Esophagus muscularis mucosa (tissue), 4 donors: ENCODE results near the gene PCBD2. TPM values are rescaled to one million over a fixed set of nuclear protein-coding genes. Genes with fewer than 3 reads are reported as not detected.

Experiments
- DNase-seq: peaks from one replicate; pipeline ENCODE4 v3.0.0-alpha.2; 2017; ENCODE audit errors: extremely low spot score
- H3K27ac ChIP-seq, 4 donors: fragments of 200-600 bp; sonication (generic); replicated peaks in 1 of 4; 1 replicate in 3 of 4; 2 replicates in 1 of 4; pipeline ENCODE4 v1.5.1; 2016 to 2019; ENCODE audit warnings: mild to moderate bottlenecking in 1 of 4
- H3K27me3 ChIP-seq, 4 donors: fragments of 200-600 bp; sonication (generic); one replicate each; pipeline versions ENCODE4 v1.5.1 to v1.6.0; 2016 to 2019
- H3K36me3 ChIP-seq, 4 donors: fragments of 200-600 bp; sonication (generic); one replicate each; pipeline ENCODE4 v1.5.1; 2016 to 2019
- H3K4me1 ChIP-seq, 4 donors: fragments of 200-600 bp; sonication (generic); one replicate each; pipeline ENCODE4 v1.5.1; 2016 to 2019
- H3K4me3 ChIP-seq, 4 donors: fragments of 200-600 bp; sonication (generic); 1 replicate in 2 of 4; 2 replicates in 2 of 4; pipeline ENCODE4 v1.5.1; 2016 to 2019; ENCODE audit warnings: mild to moderate bottlenecking in 4 of 4, moderate library complexity in 1 of 4
- H3K9me3 ChIP-seq, 4 donors: fragments of 200-600 bp; sonication (generic); 1 replicate in 3 of 4; 2 replicates in 1 of 4; pipeline ENCODE4 v1.5.1; 2016 to 2019
- EP300 ChIP-seq: sonication (generic); formaldehyde crosslinking; IDR thresholded peaks from one replicate; pipeline ENCODE4 v1.6.1; 2017; ENCODE audit warnings: antibody characterized with exemption
- POLR2A ChIP-seq: fragments of 450-650 bp; IDR thresholded peaks from one replicate; pipeline ENCODE4 v1.6.1; 2017; ENCODE audit warnings: antibody characterized with exemption, moderate library complexity, mild to moderate bottlenecking, low read depth
- POLR2AphosphoS5 ChIP-seq, 2 donors: sonication (generic); formaldehyde crosslinking; IDR thresholded peaks; one replicate each; pipeline ENCODE4 v1.6.1; 2017; ENCODE audit warnings: antibody characterized with exemption in 2 of 2
- WGBS: methylation state at CpG from one replicate; pipeline ENCODE4 v1.1.5; 2018; 5-methylcytosine and 5-hydroxymethylcytosine counted together
- intact Hi-C: fragments of 100-400 bp; cut with DNase I; formaldehyde crosslinking; loops from one replicate; pipeline ENCODE4 v1.15.1; 2023
- total RNA-seq, 4 donors: library from RNA; depleted of rRNA; stranded (reverse); fragments of >200 nt; gene quantifications; one replicate each; pipeline versions ENCODE4 v1.1.0 to v1.2.1, GENCODE V29; 2016
- TF ChIP-seq, protein P1 (sequence below), 3 experiments: fragments of 200-600 bp in 2 of 3; fragments of 450-650 bp in 1 of 3; sonication (generic) in 2 of 3; IDR thresholded peaks; one replicate each; pipeline ENCODE4 v1.5.1; 2017 to 2019; ENCODE audit warnings: antibody characterized with exemption in 3 of 3, mild to moderate bottlenecking in 2 of 3, moderate library complexity in 1 of 3

PCBD2 gene
- total RNA-seq, 4 donors from 2014 or later = 6.8 to 11.6 (median 10.4) TPM

DNA sequence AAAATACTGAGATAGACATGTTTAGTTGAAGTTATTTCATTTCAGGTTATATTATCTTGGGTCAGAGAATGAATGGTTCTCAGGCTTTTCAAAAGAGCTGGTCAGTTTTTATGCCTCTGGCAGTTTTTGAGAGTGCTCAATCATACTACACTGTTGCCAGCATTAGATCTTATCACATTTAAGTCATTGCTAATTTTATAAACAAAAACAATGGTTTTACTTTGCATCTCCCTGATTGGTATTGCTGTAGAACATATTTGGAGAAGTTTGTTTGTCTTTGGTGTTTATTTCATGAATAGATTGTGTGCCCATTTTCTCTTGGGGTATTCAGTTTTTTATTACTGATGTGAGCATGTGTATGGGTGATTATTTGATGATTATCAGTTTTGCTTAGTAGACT, 64.2 kb downstream of the PCBD2 start:
- Histone ChIP-seq H3K4me1 (no peaks in the 10 kb centered on the region), H3K4me3 (no peak overlapping the region), H3K36me3 (peaks cover 0 to 40% (median under 1%) of the 10 kb centered on the region in 4 donors), H3K27me3 (no peaks in the 10 kb centered on the region), H3K9me3 (no peaks in the 10 kb centered on the region), H3K27ac (no peak overlapping the region)
- intact Hi-C loops = no loop called here
- DNase-seq = no peak
- no peak for TF ChIP-seq POLR2AphosphoS5 (IDR thresholded peaks at IDR 0.05)

DNA sequence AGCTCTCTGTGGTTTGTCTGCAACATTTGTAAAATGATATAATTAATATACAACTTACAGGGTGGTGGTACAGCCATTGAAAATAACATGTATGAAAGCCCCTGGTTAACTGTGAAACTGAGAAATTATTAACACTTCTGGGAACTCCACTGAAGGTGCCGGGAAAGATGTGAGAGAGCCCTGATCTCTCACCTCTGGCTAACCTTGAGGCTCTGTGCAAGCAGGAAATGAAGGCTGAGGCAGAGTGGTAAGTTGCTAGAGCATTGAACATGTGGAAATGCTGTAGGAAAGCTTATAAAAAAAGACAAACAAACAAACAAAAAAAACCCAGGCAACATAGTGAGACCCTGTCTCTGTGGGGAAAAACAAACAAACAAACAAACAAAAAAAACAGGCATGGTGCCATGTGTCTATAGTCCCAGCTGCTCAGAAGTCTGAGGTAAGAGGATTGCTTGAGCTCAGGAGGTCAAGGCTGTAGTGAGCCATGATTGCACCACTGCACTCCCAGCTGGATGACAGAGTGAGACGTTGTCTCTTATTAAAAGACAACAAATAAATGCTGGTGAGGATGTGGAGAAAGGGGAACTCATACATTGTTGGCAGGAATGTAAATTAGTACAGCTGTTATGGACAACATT, 70.3 kb downstream of the PCBD2 start:
- no peak for TF ChIP-seq POLR2A
- TF ChIP-seq POLR2AphosphoS5 (IDR thresholded peaks at IDR 0.05) = no peak
- no peak for TF ChIP-seq EP300
- TF ChIP-seq, protein P1, sequence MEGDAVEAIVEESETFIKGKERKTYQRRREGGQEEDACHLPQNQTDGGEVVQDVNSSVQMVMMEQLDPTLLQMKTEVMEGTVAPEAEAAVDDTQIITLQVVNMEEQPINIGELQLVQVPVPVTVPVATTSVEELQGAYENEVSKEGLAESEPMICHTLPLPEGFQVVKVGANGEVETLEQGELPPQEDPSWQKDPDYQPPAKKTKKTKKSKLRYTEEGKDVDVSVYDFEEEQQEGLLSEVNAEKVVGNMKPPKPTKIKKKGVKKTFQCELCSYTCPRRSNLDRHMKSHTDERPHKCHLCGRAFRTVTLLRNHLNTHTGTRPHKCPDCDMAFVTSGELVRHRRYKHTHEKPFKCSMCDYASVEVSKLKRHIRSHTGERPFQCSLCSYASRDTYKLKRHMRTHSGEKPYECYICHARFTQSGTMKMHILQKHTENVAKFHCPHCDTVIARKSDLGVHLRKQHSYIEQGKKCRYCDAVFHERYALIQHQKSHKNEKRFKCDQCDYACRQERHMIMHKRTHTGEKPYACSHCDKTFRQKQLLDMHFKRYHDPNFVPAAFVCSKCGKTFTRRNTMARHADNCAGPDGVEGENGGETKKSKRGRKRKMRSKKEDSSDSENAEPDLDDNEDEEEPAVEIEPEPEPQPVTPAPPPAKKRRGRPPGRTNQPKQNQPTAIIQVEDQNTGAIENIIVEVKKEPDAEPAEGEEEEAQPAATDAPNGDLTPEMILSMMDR (IDR thresholded peaks at IDR 0.05) = no peak
- H3K27ac ChIP-seq = no peak overlapping the region
- no peaks in the 10 kb centered on the region for H3K27me3 ChIP-seq
- no peak overlapping the region for H3K4me3 ChIP-seq
- WGBS = 78% methylated on average over 2 of the region's 2 CpGs
- peaks cover 0 to 12% (median 0%) of the 10 kb centered on the region in 4 donors for H3K36me3 ChIP-seq
- H3K9me3 ChIP-seq = peaks cover 0 to 37% (median 14%) of the 10 kb centered on the region in 4 donors
- no peak for DNase-seq
- intact Hi-C loops = no loop called here
- no peaks in the 10 kb centered on the region for H3K4me1 ChIP-seq

DNA sequence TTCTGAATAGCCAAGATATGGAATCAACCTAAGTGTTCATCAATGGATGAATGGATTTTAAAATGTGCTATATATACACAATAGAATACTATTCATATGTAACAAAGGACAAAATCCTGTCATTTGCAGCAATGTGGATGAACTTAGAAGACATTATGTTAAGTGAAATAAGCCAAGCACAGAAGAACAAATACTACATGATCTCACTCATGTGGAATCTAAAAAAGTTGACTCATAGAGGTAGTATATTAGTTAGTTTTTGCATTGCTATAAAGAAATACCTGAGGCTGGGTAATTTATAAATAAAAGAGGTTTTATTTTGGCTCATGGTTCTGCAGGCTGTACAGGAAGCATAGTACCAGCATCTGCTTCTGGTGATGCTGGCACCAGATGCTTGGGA, 70.9 kb downstream of the PCBD2 start:
- TF ChIP-seq, protein P1 (IDR thresholded peaks at IDR 0.05) = no peak
- no peak for TF ChIP-seq POLR2AphosphoS5 (IDR thresholded peaks at IDR 0.05)
- no peak for TF ChIP-seq EP300
- no peak for TF ChIP-seq POLR2A
- no peak for DNase-seq
- H3K27me3 ChIP-seq = no peaks in the 10 kb centered on the region
- H3K27ac ChIP-seq = no peak overlapping the region
- no peak overlapping the region for H3K4me3 ChIP-seq
- peaks cover 0 to 5% (median 0%) of the 10 kb centered on the region in 4 donors for H3K36me3 ChIP-seq
- peaks cover 0 to 37% (median 14%) of the 10 kb centered on the region in 4 donors for H3K9me3 ChIP-seq
- intact Hi-C loops = no loop called here
- no peaks in the 10 kb centered on the region for H3K4me1 ChIP-seq

DNA sequence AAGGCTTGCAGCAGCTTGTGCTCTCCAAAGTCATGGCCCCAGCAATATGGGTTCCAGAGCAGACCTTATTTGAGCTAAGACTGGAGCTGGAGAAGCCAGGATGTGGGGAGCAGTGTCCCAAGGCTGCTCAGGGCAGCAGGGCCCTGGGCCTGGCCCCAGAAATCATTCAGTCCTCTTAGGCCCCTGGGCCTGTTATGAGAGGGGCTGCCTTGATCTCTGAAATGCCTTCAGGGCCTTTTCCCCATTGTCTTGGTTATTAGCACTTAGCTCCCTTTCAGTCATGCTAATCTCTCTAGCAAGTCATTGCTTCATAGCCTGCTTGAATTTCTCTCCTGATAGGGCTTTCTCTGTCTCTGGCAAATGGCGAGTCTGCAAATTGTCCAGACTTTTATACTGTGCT, 71.9 kb downstream of the PCBD2 start:
- H3K4me3 ChIP-seq = no peak overlapping the region
- H3K36me3 ChIP-seq = no peaks in the 10 kb centered on the region
- intact Hi-C loops = no loop called here
- TF ChIP-seq, protein P1 (IDR thresholded peaks at IDR 0.05) = no peak
- TF ChIP-seq POLR2AphosphoS5 (IDR thresholded peaks at IDR 0.05) (no peak), EP300 (no peak), POLR2A (no peak)
- H3K27me3 ChIP-seq = no peaks in the 10 kb centered on the region
- H3K27ac ChIP-seq = no peak overlapping the region
- DNase-seq = no peak
- no peaks in the 10 kb centered on the region for H3K4me1 ChIP-seq
- H3K9me3 ChIP-seq = peaks cover 0 to 41% (median 18%) of the 10 kb centered on the region in 4 donors
- 95% methylated on average over 1 of the region's 1 CpG for WGBS

DNA sequence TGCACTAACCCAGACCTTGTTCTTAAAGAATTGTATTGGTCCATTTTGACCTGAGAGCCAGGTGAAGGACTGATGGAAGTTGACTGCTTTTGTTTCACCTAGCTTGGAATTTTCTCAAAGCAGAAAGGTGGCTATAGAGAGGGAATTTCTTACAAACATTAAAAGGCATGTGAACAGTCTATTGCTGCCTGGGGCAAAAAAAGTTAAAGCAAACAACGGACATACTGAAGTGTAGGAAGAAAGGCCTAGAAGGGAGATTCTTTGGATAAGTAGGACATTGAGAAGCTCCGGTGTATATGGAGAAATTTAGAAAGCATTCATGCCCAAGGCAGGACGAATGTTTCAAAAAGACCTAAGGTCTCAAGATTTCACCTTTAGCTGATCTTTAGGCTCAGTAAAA, 74.5 kb downstream of the PCBD2 start:
- no peaks in the 10 kb centered on the region for H3K4me1 ChIP-seq
- WGBS = 92% methylated on average over 3 of the region's 3 CpGs
- peaks cover 0 to 61% (median 37%) of the 10 kb centered on the region in 4 donors for H3K9me3 ChIP-seq
- H3K27ac ChIP-seq = no peak overlapping the region
- no peaks in the 10 kb centered on the region for H3K27me3 ChIP-seq
- H3K36me3 ChIP-seq = no peaks in the 10 kb centered on the region
- TF ChIP-seq POLR2A (no peak), POLR2AphosphoS5 (IDR thresholded peaks at IDR 0.05) (no peak), EP300 (no peak)
- TF ChIP-seq, protein P1 (IDR thresholded peaks at IDR 0.05) = no peak
- intact Hi-C loops = no loop called here
- DNase-seq = no peak
- H3K4me3 ChIP-seq = no peak overlapping the region
